Measurements from ENCODE around the gene BAZ2B. TPM values are rescaled to one million over a fixed set of nuclear protein-coding genes. Genes with fewer than 3 reads are reported as not detected.
"Not testable (repeated sequence)": the region's sequence is repeated elsewhere in the genome, so short reads cannot be mapped to it uniquely, and the experiment has no call there.

Gene BAZ2B
- total and polyA plus RNA-seq, 7 donors: 7.6 to 156 (median 105) TPM

DNA sequence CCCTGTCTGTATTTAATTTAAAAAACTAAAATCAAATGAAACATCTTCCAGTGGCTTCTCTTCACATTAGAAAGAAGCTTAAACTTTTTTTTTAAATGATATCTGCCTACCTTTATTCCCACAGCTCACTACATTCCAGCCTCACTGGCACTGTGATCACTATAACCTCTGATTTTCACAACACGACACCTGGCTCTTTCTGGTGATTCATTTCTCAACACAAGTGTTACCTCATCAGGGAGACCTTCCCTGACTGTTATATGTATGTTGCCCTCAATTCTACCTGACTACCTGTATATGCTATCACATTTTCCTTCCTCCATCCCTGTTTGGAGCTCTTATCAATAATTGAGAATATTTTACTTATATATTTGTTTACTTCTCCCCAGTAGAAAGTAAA lies 76.6 kb downstream of the BAZ2B start:
- Histone ChIP-seq H3K4me1 (no peaks in the 10 kb centered on the region), H3K27me3 (no peaks in the 10 kb centered on the region), H3K4me3 (no peak overlapping the region), H3K36me3 (peaks cover 0 to 13% (median 5%) of the 10 kb centered on the region in 4 donors), H3K9me3 (peaks cover 0 to 3% (median 0%) of the 10 kb centered on the region in 4 donors), H3K27ac (no peak overlapping the region)
- intact Hi-C loops (cut with DNase I): no loop called here
- TF ChIP-seq, protein P1, sequence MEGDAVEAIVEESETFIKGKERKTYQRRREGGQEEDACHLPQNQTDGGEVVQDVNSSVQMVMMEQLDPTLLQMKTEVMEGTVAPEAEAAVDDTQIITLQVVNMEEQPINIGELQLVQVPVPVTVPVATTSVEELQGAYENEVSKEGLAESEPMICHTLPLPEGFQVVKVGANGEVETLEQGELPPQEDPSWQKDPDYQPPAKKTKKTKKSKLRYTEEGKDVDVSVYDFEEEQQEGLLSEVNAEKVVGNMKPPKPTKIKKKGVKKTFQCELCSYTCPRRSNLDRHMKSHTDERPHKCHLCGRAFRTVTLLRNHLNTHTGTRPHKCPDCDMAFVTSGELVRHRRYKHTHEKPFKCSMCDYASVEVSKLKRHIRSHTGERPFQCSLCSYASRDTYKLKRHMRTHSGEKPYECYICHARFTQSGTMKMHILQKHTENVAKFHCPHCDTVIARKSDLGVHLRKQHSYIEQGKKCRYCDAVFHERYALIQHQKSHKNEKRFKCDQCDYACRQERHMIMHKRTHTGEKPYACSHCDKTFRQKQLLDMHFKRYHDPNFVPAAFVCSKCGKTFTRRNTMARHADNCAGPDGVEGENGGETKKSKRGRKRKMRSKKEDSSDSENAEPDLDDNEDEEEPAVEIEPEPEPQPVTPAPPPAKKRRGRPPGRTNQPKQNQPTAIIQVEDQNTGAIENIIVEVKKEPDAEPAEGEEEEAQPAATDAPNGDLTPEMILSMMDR (IDR thresholded peaks at IDR 0.05): no peak
- TF ChIP-seq POLR2AphosphoS5 (IDR thresholded peaks at IDR 0.05) (no peak), POLR2A (IDR thresholded peaks at IDR 0.05) (no peak), EP300 (IDR thresholded peaks at IDR 0.05) (no peak)
- DNase-seq: no peak
- 85 to 89% methylated on average over 1 of the region's 1 CpG for WGBS, 2 donors

DNA sequence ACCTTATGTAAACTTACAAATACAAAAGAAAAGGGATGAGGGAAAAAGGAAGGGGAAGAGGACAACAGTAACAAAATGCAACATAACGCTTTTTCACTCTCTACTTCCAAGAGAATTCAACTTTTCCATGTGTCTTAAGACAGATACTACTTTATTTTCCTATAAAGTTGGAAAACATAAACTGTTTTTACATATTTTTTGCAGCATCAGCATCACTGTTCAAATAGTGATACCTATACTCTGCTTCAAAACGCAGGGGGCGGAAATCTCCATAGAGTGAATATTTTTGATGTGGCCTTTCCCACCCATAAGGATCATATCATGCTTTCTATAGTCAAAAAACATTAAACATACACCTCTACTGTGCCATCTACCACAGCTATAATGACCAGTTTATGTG lies 77.5 kb downstream of the BAZ2B start:
- intact Hi-C loops (cut with DNase I): no loop called here
- H3K27me3 ChIP-seq: no peaks in the 10 kb centered on the region
- H3K9me3 ChIP-seq: peaks cover 0 to 3% (median 0%) of the 10 kb centered on the region in 4 donors
- no peak overlapping the region for H3K4me3 ChIP-seq
- TF ChIP-seq POLR2AphosphoS5 (IDR thresholded peaks at IDR 0.05) (no peak), POLR2A (IDR thresholded peaks at IDR 0.05) (no peak), EP300 (IDR thresholded peaks at IDR 0.05) (no peak)
- TF ChIP-seq, protein P1 (IDR thresholded peaks at IDR 0.05): no peak
- no peak overlapping the region for H3K27ac ChIP-seq
- peaks cover 0 to 13% (median 5%) of the 10 kb centered on the region in 4 donors for H3K36me3 ChIP-seq
- no peak for DNase-seq
- WGBS, 2 donors: 95 to 96% methylated on average over 3 of the region's 3 CpGs
- no peaks in the 10 kb centered on the region for H3K4me1 ChIP-seq

DNA sequence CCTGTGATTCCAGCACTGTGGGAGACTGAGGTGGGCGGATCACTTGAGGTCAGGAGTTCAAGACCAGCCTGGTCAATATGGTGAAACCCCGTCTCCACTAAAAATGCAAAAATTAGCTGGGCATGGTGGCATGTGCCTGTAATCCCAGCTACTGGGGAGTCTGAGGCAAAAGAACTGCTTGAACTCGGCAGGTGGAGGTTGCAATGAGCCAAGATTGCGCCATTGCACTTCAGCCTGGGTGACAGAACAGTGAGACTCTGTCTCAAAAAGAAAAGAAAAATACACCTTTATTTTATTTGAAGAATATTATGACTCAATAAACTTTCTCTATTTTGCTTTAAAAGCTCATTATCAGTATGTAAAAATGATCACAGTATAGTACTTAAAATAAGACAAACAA lies 81.1 kb downstream of the BAZ2B start:
- H3K36me3 ChIP-seq; H3K4me1 ChIP-seq; DNase-seq; H3K9me3 ChIP-seq; H3K27ac ChIP-seq; intact Hi-C loops (cut with DNase I); H3K4me3 ChIP-seq; H3K27me3 ChIP-seq: not testable (repeated sequence)
- WGBS, 2 donors: 91 to 96% methylated on average over 4 of the region's 4 CpGs

DNA sequence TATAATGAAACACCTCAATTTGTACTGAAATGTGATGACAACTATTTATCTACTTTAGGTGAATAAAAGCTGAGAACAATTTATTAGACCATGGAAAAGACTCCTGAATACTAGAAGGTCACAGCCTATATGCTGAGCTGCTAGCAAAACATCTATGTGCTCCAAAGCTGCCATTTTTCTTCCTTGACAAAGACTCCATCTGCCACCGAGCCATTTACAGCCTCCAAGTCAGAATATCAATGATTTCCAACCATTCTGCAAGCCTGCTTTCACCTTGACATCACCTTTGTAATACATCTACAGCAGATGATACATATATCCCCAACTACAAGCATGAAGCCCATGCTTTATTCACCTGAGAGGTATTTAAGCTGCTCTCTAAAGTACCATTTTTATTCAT lies 84.9 kb downstream of the BAZ2B start:
- H3K4me3 ChIP-seq: no peak overlapping the region
- H3K4me1 ChIP-seq: peaks cover 0 to 4% (median 0%) of the 10 kb centered on the region in 4 donors
- WGBS, 2 donors: 89 to 93% methylated on average over 1 of the region's 1 CpG
- H3K9me3 ChIP-seq: no peaks in the 10 kb centered on the region
- intact Hi-C loops (cut with DNase I): no loop called here
- H3K27me3 ChIP-seq: no peaks in the 10 kb centered on the region
- DNase-seq: no peak
- H3K27ac ChIP-seq: no peak overlapping the region
- TF ChIP-seq, protein P1 (IDR thresholded peaks at IDR 0.05): no peak
- TF ChIP-seq POLR2AphosphoS5 (IDR thresholded peaks at IDR 0.05): no peak
- no peak for TF ChIP-seq POLR2A (IDR thresholded peaks at IDR 0.05)
- TF ChIP-seq EP300 (IDR thresholded peaks at IDR 0.05): no peak
- no peaks in the 10 kb centered on the region for H3K36me3 ChIP-seq

DNA sequence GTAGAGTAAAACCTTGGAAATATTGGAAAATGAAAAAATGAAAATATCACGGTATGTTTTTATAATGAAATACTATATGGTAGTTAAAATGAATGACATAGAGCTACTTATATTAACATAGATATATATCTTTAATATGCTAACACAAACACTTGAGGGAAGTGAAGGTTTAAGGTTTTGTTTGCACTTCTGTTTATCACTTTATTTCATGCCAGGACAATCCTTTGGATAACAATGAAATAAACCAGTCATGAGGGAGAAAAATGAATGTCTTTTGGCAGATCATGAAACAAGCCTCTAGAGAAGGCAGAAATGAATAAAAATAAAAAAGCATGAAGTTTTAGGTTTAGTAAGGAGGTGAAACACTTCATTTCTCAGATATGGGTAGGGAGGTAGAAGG lies 89.9 kb downstream of the BAZ2B start:
- no peak for DNase-seq

More for the DNA sequence above, 89.9 kb downstream of the BAZ2B start:
- Histone ChIP-seq H3K36me3 (no peaks in the 10 kb centered on the region), H3K4me3 (no peak overlapping the region), H3K27ac (no peak overlapping the region), H3K9me3 (no peaks in the 10 kb centered on the region), H3K4me1 (peaks cover 0 to 6% (median 0%) of the 10 kb centered on the region in 4 donors), H3K27me3 (no peaks in the 10 kb centered on the region)
- intact Hi-C loops (cut with DNase I): no loop called here
- 88 to 92% methylated on average over 1 of the region's 1 CpG for WGBS, 2 donors
- TF ChIP-seq POLR2AphosphoS5 (IDR thresholded peaks at IDR 0.05): no peak
- TF ChIP-seq, protein P1 (IDR thresholded peaks at IDR 0.05): no peak

Data from sigmoid colon (tissue), 7 donors.